Fibroblast of pulmonary artery (primary cell): ENCODE data around the gene TRIM44.

Experiments used
- DNase-seq: peaks from one replicate; pipeline ENCODE4 v3.0.0-alpha.2; 2010; ENCODE audit warnings: low read depth
- H3K4me3 ChIP-seq: replicated peaks from 2 replicates; pipeline ENCODE4 v1.5.1; 2011; ENCODE audit warnings: low read depth, mild to moderate bottlenecking, control low read depth, low read length, moderate library complexity
- TF ChIP-seq, protein P1 (sequence below): IDR thresholded peaks from 2 replicates; pipeline ENCODE4 v1.5.1; 2011; ENCODE audit warnings: mild to moderate bottlenecking, control low read depth, low read length, inconsistent platforms; ENCODE audit errors: missing control alignments

TRIM44 gene

DNA sequence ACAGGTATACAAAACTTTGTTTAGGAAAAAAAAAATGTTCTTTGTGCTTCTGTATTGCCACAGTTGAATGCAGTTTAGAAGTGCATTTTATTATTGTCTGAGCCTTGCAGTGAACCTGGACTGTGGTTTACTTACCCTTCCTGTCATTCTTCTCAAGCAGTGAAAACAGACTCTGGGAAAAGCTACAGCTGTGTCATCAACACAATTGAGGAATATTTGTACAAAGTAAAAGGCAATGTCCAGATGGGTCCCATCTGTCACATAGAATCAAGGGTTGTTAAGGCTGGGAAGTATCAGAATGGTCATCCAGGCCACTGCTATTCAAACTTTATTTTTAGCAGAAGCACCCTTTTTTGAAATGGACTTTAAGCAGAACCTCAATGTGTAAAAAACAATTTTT, 73.3 kb downstream of the TRIM44 start:
- peak; percentile 69 for DNase-seq
- TF ChIP-seq, protein P1, sequence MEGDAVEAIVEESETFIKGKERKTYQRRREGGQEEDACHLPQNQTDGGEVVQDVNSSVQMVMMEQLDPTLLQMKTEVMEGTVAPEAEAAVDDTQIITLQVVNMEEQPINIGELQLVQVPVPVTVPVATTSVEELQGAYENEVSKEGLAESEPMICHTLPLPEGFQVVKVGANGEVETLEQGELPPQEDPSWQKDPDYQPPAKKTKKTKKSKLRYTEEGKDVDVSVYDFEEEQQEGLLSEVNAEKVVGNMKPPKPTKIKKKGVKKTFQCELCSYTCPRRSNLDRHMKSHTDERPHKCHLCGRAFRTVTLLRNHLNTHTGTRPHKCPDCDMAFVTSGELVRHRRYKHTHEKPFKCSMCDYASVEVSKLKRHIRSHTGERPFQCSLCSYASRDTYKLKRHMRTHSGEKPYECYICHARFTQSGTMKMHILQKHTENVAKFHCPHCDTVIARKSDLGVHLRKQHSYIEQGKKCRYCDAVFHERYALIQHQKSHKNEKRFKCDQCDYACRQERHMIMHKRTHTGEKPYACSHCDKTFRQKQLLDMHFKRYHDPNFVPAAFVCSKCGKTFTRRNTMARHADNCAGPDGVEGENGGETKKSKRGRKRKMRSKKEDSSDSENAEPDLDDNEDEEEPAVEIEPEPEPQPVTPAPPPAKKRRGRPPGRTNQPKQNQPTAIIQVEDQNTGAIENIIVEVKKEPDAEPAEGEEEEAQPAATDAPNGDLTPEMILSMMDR, result no peak
- no peak overlapping the region for H3K4me3 ChIP-seq

DNA sequence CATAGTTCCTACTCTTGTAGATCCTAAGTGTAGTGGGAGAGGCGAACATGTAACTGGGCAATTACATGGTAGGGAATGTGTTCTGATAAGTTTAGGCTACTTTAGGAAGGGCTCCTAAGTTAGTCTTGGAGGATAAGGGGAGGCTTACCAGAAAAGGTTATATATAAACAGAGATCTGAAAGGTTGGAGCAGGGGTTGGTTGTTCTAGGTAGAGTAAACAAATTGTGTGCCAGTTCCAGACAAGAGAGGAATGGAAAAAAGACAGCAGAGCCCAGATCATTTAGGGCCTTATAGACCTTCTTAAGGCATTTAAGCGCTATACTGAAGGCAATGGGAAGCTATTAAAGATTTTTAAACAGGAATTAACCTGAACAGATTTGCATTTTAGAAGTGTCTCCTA, 74.4 kb downstream of the TRIM44 start:
- H3K4me3 ChIP-seq, result no peak overlapping the region
- TF ChIP-seq, protein P1, result no peak
- no peak for DNase-seq

DNA sequence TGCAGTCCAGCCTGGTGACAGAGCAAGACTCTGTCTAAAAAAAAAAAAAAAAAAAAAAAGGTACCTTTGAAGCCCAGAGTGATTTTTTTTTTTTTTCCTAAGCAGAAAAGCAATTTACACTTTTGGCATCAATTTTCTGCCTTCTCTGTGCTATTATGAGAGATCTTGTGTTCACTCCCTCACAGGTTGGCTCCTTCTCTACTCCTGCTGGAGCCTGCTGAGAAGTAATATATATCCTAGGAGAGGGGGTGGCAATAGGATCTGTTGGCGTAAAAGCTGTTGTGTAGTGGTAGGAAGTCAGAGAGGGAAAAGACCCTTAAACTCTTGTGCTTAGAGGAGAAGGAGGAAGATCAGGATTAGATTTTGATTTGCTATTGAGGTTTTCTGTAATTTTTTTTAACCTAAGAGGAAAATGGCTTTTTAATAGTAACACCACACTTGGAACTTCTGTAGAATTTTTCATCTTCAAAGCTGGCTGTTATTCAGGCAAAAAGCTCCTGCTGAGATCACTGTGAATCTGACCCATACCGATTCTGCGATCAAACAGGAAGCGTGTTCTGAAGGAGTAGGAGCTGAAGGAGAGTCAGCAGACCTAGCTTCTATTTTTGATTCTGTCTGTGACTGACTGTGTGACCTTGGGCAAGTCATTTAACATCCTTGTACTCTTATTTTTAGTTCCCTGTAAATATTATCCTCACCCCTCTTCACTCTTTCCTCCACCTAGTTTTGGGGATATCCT, 77.7 kb downstream of the TRIM44 start:
- TF ChIP-seq, protein P1, result no peak
- no peak for DNase-seq
- H3K4me3 ChIP-seq, result no peak overlapping the region

DNA sequence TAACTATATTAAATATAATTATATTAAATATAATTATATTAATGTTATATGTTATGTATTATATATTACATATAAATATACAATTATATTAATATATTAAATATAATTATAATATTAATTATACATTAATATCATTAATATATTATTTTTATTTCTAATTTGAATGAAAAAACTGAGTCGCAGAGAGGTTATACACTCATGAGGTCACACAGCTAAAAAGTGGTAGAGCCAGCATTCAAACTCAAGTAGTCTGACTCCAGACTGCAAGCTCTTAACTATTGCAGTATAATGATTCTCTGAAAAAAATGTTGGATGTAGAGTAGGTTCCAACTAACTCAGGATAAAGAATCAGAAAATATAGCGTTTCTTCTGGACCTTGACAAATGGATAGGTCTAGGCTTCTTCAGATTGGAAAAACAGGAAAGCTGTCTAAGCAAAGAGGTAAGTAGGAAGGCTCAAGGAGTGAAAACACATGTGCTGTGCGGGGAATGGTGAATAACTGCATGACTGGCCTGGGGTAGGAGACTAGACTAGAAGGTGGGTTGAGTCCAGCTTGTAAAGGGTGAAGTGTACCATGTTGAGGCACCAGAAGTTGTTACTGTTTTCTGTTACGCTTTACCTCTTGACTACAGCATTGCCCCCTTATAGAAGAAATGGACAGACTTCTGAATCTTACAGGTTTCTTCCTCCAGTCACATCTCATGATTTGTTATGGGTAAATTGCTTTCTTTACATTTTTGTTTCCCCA, 80.3 kb downstream of the TRIM44 start:
- no peak overlapping the region for H3K4me3 ChIP-seq
- DNase-seq, result no peak
- TF ChIP-seq, protein P1, result no peak

DNA sequence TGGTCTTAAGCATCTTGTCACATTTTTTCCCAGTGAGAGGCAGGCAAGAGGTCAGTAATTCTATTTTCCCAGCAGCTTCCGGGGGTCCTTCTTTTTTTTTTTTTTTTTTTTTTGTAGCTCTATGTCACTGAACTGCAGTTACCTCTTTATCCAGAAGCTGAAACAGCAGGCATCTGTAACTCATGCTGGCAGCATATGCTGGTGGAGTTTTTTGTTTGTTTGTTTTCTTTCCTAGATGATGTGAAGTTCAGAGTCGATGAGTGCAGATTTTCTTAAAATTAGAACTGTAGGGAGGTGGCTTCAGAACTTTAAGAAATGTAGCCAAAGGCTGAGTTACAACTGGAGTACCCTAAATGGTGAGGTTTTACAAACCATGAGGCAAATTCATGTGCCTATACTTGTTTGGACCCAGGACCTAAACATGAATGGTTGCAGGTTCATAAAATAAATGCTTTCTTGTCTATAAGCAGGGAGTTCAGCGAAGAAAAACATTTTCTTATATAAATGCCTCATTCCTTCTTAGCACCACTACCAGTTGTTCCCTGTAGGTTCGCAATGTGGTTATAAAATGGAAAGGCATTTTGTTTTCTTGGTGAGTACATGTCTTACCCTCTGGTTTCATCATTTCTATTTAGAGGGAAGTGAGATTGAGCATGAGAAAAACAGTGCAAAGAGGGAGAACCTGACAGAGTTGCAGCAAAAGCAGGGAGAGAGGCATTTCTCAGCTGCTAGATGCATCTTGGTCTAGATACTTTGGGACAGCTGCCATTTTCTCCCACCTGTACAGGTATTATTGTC, 84.0 kb downstream of the TRIM44 start:
- DNase-seq, result no peak
- H3K4me3 ChIP-seq, result no peak overlapping the region
- TF ChIP-seq, protein P1, result no peak

DNA sequence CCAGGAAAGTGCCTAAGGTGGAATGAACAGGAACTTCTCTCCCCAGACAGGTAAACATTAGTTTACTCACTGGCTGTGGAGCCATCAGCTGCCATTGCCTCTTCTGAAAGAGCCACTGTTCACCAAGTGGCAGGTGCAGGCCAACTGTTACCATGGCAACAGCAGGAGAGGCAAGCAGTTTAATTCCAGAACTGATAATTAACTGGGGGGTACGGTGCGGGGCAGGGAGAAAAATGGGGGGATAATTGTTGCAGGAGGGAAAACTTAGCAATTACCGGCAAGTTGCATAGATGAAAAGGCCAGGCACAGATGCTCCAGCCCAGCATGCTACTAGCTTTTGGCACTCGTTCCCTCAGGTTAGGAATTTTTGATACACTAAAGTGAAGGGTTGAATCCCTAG, 85.1 kb downstream of the TRIM44 start:
- no peak for DNase-seq
- H3K4me3 ChIP-seq, result no peak overlapping the region
- TF ChIP-seq, protein P1, result no peak
